NK-92 (cell line): Measurements from ENCODE around the gene MB21D2.

Experiments used
- DNase-seq: peaks from one replicate; lab custom pipeline; 2025; ENCODE audit not compliant: unreplicated experiment; lab: John Stamatoyannopoulos, UW

Gene MB21D2

GRCh38 chr3:192927016-192927415 is 9.4 kb upstream of the MB21D2 start:
- no peak for DNase-seq

DNA sequence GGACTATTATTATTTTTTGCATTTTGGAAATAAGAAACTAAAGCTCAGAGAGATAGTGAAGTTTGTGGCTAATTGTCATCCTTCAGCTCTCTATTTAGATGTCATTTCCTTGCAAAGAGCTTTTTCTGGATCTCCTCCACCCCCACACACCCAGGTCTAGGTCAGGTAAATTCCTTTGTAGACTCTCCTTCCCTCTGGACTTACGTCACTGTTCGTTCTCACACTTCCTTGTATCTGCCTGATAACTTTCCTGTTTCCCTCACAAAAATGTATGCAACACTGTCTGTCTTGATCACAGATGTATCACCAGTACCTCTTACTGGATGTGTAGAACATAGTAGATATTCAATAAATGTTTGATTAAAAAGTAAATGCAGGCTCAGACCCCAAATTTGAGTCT is 6.1 kb upstream of the MB21D2 start:
- DNase-seq, result no peak

DNA sequence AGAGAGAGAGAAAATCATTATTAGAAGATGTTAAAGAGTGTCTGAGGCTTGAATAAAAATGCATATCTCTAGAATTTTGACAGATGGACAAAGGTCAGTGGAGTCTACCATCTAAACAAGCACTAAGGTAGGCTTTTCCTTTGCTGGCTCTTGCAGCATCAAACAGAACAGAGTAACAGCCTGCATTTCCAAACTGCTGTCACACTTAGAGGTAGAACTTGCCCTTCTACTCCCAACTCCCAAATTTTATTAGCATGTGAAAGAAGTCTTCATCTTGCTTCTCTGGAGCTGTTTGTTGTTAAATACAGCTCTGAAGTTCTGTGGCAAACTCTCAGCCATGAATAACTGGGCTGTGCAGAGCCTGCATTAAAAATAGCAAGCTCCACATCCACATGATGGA is 4.1 kb upstream of the MB21D2 start:
- no peak for DNase-seq

DNA sequence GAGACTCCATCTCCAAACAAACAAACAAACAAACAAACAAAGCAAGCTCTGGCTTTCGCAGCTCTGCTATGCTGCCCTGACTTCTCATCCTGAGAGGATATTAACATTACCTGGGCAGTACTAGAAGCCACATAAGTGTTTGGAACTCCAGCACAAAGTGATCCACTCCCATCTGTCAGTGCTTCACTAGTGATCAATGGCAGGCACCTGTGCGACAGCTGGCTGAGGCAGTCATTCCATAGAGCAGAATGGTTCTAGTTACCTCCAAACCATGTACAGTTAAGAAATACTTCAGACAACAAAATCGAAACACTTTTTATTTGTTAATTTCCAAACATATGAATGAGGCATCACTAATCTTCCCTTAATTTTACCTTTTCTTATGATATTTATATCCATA is 2.8 kb upstream of the MB21D2 start:
- DNase-seq, result no peak

GRCh38 chr3:192919901-192920300 is 2.2 kb upstream of the MB21D2 start:
- DNase-seq, result no peak

- no peak for DNase-seq
Observed at GRCh38 chr3:192918275-192918588, 576 bp upstream of the MB21D2 start.

GRCh38 chr3:192917028-192917403 is 640 bp downstream of the MB21D2 start:
- DNase-seq, result no peak

- no peak for DNase-seq
Observed at GRCh38 chr3:192916371-192917027, 1.2 kb downstream of the MB21D2 start.

DNA sequence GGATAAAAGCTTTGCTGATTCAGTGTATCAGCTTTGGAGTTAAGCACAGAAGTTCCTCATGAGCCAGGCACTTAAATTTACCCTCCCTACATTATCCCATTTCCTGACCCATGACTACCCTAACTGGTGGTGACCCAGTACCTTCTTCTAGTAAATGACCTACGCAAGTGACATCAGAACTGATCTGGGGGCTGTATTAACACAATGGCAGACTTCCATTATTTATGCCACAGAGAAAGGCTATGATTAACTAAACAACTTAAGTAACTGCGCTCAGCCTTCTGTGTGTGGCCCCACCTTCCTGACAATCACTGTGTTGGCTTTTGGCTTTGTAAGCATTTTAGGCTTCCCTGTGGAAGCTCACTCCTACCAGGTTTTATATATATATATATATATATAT is 1.9 kb downstream of the MB21D2 start:
- no peak for DNase-seq

DNA sequence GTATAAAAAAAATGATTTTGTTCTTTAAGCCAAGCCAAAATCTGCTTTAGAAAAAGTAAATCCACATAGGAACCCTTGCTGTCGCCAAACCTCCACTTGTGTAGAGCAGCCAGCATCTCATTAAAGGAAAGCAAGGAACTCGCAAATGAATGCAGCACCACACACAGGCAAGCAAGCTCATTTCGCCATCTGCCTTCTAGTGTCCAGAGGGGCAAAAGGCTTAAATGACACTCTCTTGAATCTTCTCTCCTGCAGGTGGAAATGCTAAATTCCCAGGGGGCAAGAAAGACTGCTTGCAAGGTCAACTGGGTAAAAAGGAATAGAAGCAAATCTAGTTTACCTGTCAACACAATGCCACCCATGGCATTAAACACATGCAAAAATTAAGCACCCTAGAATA is 2.4 kb downstream of the MB21D2 start:
- no peak for DNase-seq

DNA sequence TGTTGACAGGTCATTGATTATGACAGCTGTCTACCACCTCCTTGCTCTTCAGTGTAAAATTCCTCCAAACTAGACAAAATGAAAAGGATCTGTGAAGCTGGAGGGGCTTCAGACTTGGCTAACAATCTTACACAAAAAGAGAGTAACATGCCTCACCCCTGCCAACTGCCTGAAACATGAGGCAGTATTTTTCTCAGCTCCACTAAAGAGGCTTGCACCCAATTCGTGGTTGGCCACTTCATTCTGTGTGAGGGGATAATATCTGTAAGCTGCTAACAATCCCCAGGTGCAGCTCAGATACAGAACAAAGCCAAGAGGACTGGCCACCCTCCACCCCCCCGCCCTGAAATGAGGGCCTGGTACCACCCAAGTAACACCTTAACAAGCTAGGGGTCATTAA is 2.8 kb downstream of the MB21D2 start:
- DNase-seq, result no peak

GRCh38 chr3:192913540-192913939 is 4.1 kb downstream of the MB21D2 start:
- no peak for DNase-seq

GRCh38 chr3:192911293-192911692 is 6.4 kb downstream of the MB21D2 start:
- no peak for DNase-seq

DNA sequence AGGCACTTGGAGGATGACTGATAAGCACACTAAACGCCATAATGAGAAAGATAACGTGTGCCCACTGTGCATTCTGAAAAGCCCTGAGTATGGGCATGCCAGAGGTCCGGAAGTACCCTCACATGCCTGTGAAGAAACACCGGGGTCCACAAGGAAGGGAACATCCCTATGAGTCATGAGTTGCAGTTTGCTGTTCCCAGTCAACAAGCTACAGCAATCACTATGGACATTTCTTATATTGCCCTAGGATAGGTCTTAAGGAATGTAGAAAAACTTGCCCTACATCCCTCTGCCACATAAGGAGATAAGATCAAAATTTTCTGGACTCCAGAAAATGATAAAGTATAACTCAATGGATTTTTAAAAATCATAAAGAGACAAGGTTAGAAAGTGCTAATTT is 9.9 kb downstream of the MB21D2 start:
- DNase-seq, result no peak

DNA sequence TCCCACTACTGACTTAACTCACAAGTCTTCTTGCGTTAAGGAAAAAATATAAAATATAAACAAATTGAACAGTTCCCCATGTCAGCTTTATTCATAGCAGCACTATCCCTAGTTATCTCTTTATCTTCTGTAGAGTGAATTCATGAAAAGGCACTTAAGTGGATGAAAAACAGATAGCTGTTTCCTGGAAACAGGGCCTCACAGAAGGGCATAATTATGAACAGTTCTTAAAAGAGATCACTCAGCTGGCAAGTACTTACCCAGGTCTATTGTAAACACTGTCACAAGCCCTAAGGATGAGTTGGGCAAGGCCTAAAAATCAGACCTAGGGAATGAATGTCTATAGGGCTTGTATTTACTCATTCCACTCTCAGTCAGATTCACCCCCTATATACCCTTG is 10.7 kb downstream of the MB21D2 start:
- DNase-seq, result no peak

DNA sequence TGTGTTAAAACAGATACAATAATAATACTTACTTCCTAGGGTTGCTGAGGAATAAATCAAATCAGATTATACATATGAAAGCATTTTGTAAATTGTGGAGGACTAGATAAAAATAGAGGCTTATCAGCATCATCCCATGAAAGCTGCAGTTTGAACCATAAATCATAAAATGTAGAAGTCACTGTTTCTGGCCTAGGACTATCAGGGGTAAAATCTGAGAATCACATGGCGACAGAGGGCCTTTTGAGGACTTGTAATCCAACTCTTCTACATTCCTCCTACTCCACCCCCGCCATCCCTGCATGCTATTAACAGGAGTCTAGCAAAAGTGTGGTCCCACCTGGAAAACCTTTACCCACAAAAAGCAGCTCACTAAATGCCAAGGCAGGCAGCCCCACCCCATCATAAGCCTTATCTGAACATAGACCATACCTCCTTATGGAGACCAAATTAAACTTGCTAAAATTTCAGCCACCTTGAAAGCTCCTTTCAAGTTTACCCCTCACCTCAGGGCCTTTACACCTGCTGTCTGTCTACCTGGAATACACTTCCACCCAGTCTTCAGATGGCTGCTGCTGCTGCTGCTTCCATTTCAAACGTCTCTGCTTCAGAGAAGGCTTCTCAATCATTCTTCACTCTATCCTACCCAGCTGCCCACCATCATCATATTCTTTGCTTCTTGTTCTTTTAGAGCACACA is 11.5 kb downstream of the MB21D2 start:
- DNase-seq, result no peak

DNA sequence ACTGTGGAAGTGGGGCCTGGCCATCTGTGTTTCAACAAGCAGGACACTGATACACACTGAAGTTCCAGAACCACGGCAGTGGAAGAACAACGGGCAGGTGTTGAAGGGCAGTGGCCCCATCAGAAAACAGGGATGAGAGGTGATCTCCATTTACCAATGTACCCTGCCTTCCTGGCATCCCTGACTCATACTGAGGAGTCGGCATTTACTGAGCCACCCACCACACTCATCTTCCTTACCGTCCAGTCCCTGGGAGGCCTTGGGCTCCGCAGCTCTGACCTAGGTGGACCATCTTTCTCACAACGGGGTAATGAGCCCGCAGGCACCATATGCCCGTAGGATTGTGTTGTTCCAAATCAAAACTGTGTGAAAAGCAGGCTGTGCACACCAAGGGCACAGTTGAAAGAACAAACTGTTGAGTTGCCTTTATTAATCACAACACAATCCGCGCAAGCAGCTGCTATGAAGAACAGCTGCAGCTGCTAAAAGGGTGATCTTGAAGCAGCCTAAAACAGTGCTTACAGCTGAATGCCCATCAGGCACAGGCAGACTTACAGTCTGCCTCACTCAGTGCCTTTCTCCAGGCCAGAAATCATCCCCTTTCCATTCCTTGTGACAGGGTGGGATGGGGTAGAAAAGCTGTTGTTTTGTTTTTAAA is 12.9 kb downstream of the MB21D2 start:
- DNase-seq, result no peak

DNA sequence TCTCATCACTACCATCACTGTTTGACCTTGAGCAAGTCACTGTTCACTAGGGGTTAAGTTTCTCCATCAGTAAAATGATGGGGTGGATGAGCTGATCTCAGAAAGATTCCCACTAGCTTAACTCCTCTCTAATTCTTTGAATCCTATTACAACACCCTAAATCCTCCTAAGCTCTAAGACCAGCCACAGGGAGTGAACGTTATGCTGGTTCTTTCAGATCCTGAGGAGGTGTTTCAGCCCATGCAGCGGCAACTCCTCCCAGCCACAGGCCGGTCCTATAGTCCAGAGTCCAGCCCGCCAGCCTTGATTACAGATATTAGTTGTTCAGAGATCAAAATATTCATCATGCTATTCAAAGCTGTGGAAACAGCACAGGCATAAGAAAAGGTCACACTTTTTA is 15.1 kb downstream of the MB21D2 start:
- DNase-seq, result no peak

- DNase-seq, result no peak
Observed at GRCh38 chr3:192901435-192901834, 16.2 kb downstream of the MB21D2 start.

DNA sequence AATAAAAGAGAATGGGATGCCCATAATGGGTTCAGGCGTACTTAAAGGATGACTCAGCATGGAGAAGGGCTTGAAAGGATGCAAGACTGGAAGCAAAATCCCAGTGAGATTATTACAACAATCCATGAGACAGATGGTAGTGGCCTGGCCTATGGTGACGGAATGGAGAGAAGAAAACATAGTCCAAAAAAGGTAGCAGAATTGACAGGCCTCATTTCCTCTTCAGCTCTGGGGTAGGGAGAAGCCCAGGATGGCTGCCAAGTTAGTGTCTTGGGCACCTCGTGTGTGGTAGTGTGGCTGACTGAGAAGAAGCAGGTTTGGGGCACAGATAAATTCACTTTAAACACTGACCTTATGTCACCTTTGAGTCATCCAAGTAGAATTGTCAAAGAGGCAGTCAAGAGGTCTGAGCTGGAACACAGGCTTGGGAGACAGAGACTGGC is 18.1 kb downstream of the MB21D2 start:
- no peak for DNase-seq

GRCh38 chr3:192897005-192897404 is 20.7 kb downstream of the MB21D2 start:
- no peak for DNase-seq

DNA sequence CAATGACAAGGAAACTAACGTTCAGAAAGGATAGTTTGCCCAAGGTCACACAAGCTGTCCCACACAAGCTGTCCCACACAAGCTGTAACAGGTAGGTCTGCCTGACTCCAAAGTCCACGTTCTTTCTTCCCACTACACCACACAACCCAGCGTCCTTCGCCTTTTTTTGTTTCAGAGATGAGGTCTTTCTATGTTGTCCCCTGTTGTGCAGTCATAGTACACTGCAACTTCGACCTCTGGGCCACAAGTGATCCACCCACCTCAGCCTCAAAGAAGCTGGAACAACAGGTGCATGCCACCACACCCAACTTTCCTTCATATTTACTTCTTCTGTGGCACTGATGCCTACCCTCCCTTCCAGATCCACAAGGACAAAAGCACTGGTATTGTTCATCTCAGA is 21.4 kb downstream of the MB21D2 start:
- DNase-seq, result no peak

DNA sequence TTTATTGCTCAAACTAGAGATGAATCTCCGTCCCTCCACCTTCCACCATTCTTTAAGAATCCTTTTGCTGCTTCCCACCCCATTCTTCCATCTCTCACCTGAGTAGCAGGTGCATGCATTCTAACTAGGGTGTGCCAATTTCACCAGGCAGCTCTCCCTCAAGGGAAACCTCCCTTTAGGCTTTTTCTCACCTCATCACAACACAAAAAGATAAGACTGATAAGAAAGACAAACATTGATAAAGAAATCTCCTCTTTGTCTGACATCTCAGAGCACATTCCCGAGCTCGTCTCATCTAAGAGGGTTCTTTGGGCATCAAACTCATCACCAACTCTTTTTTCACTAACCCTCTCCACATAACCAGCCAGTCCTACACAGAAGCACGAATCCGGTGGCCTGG is 23.0 kb downstream of the MB21D2 start:
- no peak for DNase-seq
